PFSK-1 (cell line): ENCODE results near the gene STARD4.

Experiments used
- POLR2AphosphoS5 ChIP-seq: IDR thresholded peaks from 2 replicates; pipeline ENCODE4 v1.6.1; 2012; ENCODE audit warnings: low read depth, mild to moderate bottlenecking, control low read depth, low read length, moderate library complexity
- TAF1 ChIP-seq: IDR thresholded peaks from 2 replicates; pipeline ENCODE4 v1.6.1; 2012; ENCODE audit warnings: low read length, control low read depth, borderline replicate concordance; ENCODE audit not compliant: insufficient read depth
- TF ChIP-seq, protein P1 (sequence below), 2 experiments: IDR thresholded peaks; 2 replicates each; pipeline versions ENCODE4 v1.6.1 to v1.8.0; 2011 to 2012; ENCODE audit warnings: low read depth in 2 of 2, low read length in 2 of 2, control low read depth in 1 of 2, inconsistent platforms in 1 of 2, mild to moderate bottlenecking in 1 of 2, moderate library complexity in 1 of 2; ENCODE audit not compliant: insufficient read depth in 1 of 2

DNA sequence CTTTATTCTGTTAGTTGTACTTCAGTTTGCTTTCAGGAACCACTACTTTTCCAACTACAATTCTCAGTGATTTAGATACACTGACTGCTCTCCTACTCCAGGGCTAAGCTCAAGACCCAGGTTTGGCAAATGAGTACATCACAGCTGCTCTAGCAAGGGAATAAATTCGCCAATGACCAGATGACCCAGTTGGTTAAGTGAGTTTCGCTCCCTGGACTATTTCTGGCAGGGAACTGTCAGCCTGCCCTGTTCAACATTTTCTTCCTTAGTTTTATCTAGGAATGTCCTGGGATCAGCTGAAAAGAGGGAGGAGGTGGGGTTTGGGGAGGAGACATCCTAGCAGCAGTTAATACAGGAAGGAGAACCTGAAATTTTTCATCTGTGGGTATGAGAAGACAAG lies 6.4 kb upstream of the STARD4 start:
- TF ChIP-seq POLR2AphosphoS5, result no peak
- no peak for TF ChIP-seq TAF1
- TF ChIP-seq, protein P1, sequence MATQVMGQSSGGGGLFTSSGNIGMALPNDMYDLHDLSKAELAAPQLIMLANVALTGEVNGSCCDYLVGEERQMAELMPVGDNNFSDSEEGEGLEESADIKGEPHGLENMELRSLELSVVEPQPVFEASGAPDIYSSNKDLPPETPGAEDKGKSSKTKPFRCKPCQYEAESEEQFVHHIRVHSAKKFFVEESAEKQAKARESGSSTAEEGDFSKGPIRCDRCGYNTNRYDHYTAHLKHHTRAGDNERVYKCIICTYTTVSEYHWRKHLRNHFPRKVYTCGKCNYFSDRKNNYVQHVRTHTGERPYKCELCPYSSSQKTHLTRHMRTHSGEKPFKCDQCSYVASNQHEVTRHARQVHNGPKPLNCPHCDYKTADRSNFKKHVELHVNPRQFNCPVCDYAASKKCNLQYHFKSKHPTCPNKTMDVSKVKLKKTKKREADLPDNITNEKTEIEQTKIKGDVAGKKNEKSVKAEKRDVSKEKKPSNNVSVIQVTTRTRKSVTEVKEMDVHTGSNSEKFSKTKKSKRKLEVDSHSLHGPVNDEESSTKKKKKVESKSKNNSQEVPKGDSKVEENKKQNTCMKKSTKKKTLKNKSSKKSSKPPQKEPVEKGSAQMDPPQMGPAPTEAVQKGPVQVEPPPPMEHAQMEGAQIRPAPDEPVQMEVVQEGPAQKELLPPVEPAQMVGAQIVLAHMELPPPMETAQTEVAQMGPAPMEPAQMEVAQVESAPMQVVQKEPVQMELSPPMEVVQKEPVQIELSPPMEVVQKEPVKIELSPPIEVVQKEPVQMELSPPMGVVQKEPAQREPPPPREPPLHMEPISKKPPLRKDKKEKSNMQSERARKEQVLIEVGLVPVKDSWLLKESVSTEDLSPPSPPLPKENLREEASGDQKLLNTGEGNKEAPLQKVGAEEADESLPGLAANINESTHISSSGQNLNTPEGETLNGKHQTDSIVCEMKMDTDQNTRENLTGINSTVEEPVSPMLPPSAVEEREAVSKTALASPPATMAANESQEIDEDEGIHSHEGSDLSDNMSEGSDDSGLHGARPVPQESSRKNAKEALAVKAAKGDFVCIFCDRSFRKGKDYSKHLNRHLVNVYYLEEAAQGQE (IDR thresholded peaks at IDR 0.05; ENCODE audit: insufficient read depth in 1 of 2, low read depth in 2 of 2, low read length in 2 of 2), result no peak
